Bronchial epithelial cell (primary cell): ENCODE results near the gene RTL3. TPM values are rescaled to one million over a fixed set of nuclear protein-coding genes. Genes with fewer than 3 reads are reported as not detected.
A peak's percentile ranks its signal among the peaks of the same experiment; 100 is the strongest.

Source experiments
- DNase-seq: peaks from one replicate; pipeline ENCODE4 v3.0.0-alpha.2; 2010; ENCODE audit warnings: low read depth
- FAIRE-seq: peaks from 2 replicates; lab custom pipeline; 2011; peaks lifted over from hg19 to GRCh38; lab: Jason Lieb, UNC
- H3K27me3 ChIP-seq: 2 replicates; pipeline ENCODE4 v1.5.1; 2011; ENCODE audit warnings: low read length; ENCODE audit not compliant: control insufficient read depth, insufficient read depth
- H3K36me3 ChIP-seq: 2 replicates; pipeline ENCODE4 v1.5.1; 2011; ENCODE audit warnings: low read length; ENCODE audit not compliant: control insufficient read depth, insufficient read depth
- H3K4me3 ChIP-seq: 2 replicates; pipeline ENCODE4 v1.5.1; 2011; ENCODE audit warnings: mild to moderate bottlenecking, low read depth, low read length, control low read depth
- CTCF ChIP-seq: IDR thresholded peaks from 2 replicates; pipeline ENCODE4 v1.5.1; 2011; ENCODE audit warnings: mild to moderate bottlenecking, moderate library complexity, low read length, control low read depth, inconsistent platforms; ENCODE audit not compliant: insufficient read depth, severe bottlenecking
- total RNA-seq: library from RNA; depleted of rRNA; stranded (reverse); fragments of >200 nt; gene quantifications from 2 replicates; pipeline ENCODE4 v1.2.1, GENCODE V29; 2014

Gene RTL3
- total RNA-seq, 1 donor from 2014 or later: not detected

- no peaks in the 10 kb centered on the region for H3K27me3 ChIP-seq
- DNase-seq: no peak
- no peaks in the 10 kb centered on the region for H3K36me3 ChIP-seq
- no peak for TF ChIP-seq CTCF
- no peak for FAIRE-seq
- no peak overlapping the region for H3K4me3 ChIP-seq
These were observed 33.9 kb downstream of the RTL3 start for GRCh38 chrX:78624962-78625909.

DNA sequence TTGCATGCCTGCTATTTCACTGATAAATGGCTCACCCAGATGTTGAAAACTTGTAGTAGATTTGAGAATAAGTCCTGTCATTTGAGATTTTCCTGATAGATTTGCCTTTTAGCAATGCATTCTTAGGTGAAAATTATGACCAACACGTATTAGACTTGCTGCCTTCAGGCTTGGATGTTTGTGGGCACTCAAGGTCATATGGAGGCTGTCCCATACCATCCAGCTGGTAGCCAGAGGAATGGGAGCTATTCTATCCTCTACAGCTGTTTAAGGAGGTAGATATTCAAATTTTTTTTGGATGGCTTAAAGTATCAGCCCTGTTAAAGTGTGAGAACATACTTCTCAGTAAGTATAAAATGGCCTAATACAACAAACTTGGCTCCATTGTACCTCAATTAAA is 34.7 kb downstream of the RTL3 start:
- no peak for DNase-seq
- no peaks in the 10 kb centered on the region for H3K27me3 ChIP-seq
- H3K36me3 ChIP-seq: no peaks in the 10 kb centered on the region
- FAIRE-seq: no peak
- no peak overlapping the region for H3K4me3 ChIP-seq
- no peak for TF ChIP-seq CTCF

DNA sequence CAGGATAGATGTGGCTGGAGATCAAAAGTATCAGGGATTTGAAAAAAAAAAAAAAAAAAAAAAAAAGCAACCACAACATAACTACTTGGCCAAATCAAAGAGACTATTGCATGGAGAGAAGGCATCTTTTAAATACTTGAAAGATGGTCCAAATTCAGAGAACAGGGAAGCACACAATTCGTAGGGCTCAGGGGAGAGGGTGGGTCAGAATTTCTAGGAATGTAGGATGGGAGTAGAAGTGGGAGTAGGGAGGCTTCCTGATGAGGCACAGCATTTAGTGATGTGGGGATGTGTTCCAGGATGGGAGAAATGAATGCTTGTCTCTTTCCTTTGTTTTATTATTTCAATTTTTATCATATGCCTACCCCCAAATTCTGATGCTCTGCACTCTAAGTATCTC is 36.3 kb downstream of the RTL3 start:
- no peak overlapping the region for H3K4me3 ChIP-seq
- H3K27me3 ChIP-seq: no peaks in the 10 kb centered on the region
- no peak for TF ChIP-seq CTCF
- no peaks in the 10 kb centered on the region for H3K36me3 ChIP-seq
- DNase-seq: no peak
- no peak for FAIRE-seq

DNA sequence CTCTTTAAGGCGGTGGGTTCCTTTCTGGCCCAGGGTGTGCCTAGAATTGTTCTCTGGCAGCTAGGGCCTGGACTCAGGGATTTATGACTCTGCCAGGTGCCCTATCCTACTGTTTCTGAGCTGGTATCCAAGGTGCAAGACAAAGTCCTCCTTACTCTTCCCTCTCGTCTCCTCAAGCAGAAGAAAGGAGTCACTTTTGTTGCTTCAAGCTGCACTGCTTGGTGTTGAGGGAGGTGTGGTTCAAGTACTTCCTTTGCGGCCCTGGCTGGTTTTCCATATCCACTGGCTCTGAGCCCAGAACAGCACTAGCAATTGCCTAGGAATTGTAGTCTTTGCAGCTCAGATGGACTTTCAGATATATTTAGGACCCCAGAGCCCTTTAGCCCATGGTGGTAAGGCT is 39.3 kb downstream of the RTL3 start:
- Histone ChIP-seq H3K36me3 (no peaks in the 10 kb centered on the region), H3K27me3 (no peaks in the 10 kb centered on the region), H3K4me3 (no peak overlapping the region)
- DNase-seq (peak; percentile 0), FAIRE-seq (no peak)
- no peak for TF ChIP-seq CTCF

DNA sequence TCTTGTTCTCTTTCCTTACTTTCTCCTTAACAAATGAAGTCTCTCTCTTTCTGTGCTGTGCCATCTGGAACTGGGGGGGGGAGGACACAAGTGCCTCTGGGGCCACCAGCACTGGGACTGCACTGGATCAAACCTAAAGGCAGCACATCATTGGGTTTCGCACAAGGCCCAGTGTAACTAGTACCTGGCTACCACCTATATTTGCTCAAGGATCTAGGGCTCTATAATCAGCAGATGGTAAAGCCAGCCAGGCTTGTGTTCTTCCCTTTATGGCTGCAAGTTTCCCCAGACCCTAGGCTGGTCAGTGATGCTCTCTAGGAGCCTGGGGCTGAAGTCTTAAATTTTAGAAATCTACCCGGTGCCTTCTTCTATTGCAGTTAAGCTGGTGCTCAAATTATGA is 40.1 kb downstream of the RTL3 start:
- H3K4me3 ChIP-seq: no peak overlapping the region
- FAIRE-seq (no peak), DNase-seq (no peak)
- H3K36me3 ChIP-seq: no peaks in the 10 kb centered on the region
- no peaks in the 10 kb centered on the region for H3K27me3 ChIP-seq
- no peak for TF ChIP-seq CTCF
